AG10803 (cell line): Measurements from ENCODE around the gene SLC26A1.

Experiments used
- DNase-seq: peaks from one replicate; pipeline ENCODE4 v3.0.0; 2010; ENCODE audit warnings: low read depth
- H3K4me3 ChIP-seq: 2 replicates; pipeline ENCODE4 v1.5.1; 2011; ENCODE audit warnings: mild to moderate bottlenecking, low read length, control low read depth
- CTCF ChIP-seq: conservative IDR thresholded peaks from 2 replicates; pipeline ENCODE4 v1.5.1; 2011; ENCODE audit warnings: mild to moderate bottlenecking, low read length, control low read depth, inconsistent platforms

The SLC26A1 gene

GRCh38 chr4:1032861-1033260, 39.7 kb upstream of the SLC26A1 start:
- H3K4me3 ChIP-seq = no peak overlapping the region
- no peak for DNase-seq
- no peak for TF ChIP-seq CTCF

GRCh38 chr4:1031956-1032795, 39.0 kb upstream of the SLC26A1 start:
- no peak for DNase-seq
- no peak overlapping the region for H3K4me3 ChIP-seq
- no peak for TF ChIP-seq CTCF

- no peak for TF ChIP-seq CTCF
- no peak overlapping the region for H3K4me3 ChIP-seq
- DNase-seq = no peak
These were observed 38.1 kb upstream of the SLC26A1 start for GRCh38 chr4:1031346-1031745.

- DNase-seq = no peak
- no peak for TF ChIP-seq CTCF
- no peak overlapping the region for H3K4me3 ChIP-seq
These were observed 37.4 kb upstream of the SLC26A1 start for GRCh38 chr4:1030559-1030958.

- no peak for TF ChIP-seq CTCF
- DNase-seq = no peak
These were observed 36.8 kb upstream of the SLC26A1 start for GRCh38 chr4:1030031-1030430.

GRCh38 chr4:1029529-1029928, 36.3 kb upstream of the SLC26A1 start:
- no peak overlapping the region for H3K4me3 ChIP-seq
- DNase-seq = no peak
- TF ChIP-seq CTCF = no peak

More at GRCh38 chr4:1030031-1030430, 36.8 kb upstream of the SLC26A1 start:
- H3K4me3 ChIP-seq = no peak overlapping the region

- H3K4me3 ChIP-seq = no peak overlapping the region
- DNase-seq = no peak
- no peak for TF ChIP-seq CTCF
These were observed 35.5 kb upstream of the SLC26A1 start for GRCh38 chr4:1028574-1029220.
